Stimulated activated CD8-positive, alpha-beta memory T cell treated with anti-CD3 and anti-CD28 coated beads, Interleukin-2, amount 100 ng/mL, for 1 hour (primary cell): ENCODE measurements around the gene SLC20A1.
A peak's percentile ranks its signal among the peaks of the same experiment; 100 is the strongest.
"Not testable (repeated sequence)": the region's sequence is repeated elsewhere in the genome, so short reads cannot be mapped to it uniquely, and the experiment has no call there.

ENCODE experiments used
- DNase-seq, 2 donors: peaks; one replicate each; pipeline ENCODE4 v3.0.0-alpha.2; 2020; ENCODE audit warnings: low read depth in 2 of 2

Gene SLC20A1

DNA sequence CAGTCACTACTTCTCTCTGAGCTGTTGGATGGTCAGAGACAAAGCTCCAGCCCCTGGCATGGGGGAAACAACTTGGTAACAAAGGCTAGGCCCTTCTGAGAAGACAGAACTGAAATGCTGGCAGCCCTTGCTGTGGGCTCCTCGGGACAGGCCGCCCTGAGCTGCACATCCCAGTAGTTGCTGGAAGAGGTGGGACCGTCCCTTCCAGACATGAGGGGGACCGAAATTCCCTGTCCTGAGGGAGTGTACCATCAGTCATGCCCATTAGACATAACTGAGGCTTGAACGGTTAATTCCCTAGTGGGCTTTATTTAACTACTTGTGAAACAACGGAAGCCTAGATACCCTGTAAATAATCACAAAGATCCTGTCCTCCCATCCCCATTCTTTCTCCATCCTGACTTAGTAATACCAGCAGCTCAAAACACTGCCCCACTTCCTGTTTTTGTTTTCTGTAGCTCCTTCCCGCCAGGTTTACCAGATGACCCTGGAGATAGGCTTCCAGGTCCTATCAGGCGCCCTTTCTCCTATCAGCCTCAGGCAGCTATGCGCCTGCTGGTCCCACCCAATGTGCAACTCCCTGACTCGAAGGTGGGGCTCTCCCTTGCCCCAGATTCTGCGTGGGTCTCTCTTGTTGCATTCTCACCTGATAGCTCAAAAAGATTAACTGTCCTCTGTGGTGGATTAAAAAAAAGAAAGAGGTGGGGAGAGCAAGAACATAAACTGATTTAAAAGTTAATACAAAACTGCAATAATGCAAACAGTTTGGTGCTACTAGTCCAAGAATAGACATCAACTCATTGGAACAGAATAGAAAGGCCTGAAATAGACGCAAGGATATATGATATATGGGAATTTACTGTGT lies 38.0 kb downstream of the SLC20A1 start:
- DNase-seq, result no peak

DNA sequence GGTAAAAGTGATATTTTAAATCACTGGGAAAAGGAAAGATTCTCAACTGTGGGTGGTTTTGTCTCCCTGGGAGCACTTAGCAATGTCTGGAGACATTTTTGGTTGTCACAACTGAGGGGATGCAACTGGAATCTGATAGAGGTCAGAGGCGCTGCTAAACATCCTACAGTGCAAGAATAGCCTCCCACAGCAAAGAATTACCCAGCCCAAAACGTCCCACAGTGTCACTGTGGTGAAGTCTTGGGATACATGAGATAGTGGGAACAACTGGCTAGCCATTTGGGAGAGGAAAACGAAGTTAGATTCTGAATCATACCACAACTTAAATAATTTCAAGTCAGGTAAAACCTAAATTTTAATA lies 38.7 kb downstream of the SLC20A1 start:
- no peak for DNase-seq

DNA sequence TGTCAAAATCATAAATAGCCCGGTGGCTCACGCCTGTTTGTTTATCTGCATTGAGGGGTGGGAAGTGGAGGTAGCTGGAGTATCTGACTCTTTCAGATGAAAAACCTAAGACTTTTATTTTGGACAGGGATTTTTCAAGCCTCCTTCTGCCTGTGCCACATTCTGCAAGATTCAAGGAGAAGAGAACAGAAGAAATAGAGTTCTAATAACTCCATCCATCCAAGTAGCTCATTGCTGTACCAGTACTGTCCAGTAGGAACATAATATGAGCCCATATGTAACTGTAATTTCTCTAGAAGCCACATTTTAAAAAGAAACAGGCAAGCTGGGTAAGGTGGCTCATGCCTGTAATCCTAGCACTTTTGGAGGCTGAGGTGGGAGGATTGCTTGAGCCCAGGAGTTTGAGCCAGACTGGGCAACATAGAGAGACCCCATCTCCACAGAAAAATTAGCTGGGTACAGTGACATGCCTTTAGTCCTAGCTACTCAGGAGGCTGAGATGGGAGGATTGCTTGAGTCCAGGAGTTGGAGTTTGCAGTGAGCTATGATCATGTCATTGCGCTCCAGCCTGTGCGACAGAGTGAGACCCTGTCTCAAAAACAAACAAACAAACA lies 39.6 kb downstream of the SLC20A1 start:
- no peak for DNase-seq

DNA sequence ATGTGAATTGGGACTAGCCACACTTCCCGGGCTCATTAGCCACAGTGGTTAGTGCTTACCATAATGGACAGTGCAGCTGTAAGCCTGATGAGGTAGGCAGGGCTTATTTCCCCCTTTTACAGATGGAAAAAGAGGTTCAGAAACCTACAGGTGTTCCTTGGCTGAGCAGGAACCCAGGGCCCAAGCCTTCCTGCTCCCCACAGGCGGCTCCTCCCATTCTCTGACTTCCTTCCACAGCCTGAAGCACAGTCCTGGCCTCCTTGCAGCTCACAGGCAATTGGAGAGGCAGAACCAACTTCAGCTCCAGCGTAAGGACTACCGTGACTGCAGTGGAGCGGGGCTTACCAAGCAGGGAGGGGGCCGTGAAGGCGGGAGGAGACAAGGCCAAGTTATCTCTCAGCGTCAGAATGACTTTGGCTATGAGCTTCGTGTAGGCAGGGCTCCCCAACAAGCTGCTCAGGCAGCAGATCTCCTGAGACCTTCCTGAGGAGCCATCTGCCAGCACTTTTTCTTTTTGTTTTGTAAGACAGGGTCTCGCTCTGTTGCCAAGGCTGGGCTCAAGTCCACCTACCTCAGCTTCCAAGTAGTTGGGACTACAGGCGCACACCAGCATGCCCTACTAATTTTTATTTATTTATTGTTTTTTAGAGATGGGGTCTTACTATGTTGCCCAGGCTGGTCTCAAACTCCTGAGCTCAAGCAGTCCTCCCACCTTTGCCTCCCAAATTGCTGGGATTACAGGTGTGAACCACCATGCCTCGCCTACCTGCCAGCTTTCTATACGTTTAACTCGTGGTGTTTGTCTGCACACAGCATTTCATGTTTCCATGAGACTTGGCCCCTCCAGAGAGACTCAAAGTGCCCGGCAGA lies 40.8 kb downstream of the SLC20A1 start:
- no peak for DNase-seq

DNA sequence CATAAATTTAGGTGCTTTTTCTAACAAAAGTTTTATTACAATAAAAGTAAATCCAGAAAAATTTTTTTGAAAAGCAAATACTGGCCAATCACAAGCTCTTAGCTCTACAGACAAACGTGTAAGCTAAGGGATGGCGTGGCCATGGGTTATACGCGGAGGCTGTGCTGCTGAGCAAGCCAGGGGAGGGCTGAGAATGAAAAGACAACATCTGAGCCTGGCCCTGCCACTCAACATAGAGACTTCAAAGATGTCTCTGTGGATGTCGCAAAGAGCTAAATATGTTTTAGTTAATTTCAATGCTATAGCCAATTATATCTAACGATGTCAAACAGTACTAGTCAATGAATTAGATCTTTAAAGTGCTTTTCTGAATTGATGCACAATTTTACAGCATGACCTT lies 41.8 kb downstream of the SLC20A1 start:
- no peak for DNase-seq

DNA sequence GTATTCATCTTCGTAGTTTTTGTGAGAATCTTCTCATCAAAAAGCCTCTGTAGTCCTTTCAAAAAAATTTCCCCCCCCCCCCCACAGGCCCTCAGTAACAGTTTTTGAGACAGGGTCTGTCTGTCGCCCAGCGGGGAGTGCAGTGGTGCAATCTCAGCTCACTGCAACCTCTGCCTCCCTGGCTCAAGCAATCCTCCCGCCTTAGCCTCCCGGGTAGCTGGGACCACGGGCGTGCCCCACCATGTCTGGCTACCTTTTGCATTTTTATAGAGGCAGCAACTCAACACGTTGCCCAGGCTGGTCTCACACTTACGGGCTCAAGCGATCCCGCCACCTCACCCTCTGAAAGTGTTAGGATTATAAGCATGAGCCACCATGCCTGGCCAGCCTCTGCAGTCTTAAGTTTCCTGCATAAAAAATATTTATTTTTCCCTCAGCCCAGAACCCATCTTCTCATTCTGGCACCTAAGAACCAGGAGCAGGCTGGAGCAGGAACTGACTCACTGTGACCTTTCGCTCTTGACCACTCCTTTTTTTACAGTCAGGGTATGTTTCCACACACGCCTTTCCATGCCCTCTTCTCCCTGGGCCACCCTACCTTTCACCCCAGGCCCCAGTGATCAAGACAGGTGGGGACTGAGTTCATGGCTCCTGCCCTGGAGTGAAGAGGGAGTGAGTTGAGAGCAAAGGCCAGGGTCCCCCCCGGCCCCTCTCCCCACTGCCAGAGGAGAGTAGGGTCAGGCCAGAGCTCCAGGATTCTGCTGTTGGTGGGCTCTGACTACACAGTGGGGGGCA lies 42.5 kb downstream of the SLC20A1 start:
- DNase-seq, result no peak

DNA sequence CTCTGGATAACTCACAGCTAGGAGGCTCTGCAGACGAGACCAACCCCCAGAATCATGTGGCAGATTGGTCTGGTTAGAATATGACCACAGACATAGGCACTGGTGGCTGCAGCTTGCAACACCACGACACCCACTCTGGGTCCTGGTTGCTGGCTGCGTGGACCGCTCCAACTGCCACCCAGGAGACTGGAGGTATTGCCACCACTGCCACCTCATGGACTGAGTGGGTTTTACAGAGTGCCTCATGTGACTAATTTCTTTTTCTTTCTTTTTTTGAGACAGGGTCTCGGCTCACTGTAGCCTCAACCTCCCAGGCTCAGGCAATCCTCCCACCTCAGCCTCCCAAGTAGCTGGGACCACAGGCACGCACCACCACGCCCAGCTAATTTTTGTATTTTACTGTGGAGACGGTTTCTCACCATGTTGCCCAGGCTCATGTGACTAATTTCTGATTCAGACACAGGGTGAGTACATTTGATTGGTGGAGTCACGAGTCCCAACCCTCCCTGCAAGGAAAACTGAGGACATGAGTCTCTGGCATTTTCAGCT lies 45.2 kb downstream of the SLC20A1 start:
- peak; percentile 37 to 47 for DNase-seq

DNA sequence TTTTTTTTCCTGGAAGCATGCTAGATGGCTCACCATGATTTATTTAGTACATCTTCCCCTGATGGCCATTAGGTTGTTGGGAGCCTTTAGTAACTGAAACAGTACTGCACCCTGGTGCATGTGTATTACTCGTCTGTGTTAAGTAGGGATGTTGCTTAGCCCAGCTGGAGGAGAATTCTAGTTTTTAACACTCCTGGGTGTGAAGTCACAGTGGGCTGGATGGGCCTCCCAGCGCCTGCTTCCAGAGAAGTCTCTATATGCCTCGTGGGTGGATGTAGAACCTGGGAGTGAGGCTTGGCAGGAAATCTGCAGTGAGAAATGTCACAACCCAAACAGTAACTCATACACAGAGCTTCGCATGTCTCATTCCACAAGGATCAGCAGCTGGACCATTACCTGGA lies 46.1 kb downstream of the SLC20A1 start:
- no peak for DNase-seq

DNA sequence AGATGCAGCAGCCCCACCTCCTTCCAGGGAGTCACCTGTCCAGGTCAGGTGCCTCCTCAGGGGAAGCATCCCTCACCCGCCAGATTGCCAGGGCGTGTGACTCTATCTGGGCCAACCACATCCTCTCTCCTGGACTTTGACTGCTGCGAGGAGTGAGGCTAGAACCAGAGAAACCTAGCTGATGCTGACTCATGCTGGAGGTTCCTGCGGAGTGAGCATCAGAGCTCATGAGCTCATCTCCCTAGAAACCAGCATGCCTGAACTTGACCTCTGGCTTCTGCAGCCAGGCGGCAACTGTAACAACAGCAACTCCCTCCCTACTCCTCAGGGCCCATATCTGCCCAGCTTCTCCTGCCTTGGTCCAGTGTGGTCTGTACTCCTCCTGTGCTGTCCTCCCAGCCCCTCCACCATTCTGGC lies 46.8 kb downstream of the SLC20A1 start:
- DNase-seq, result peak in 1 of 2 donors; percentile 24

DNA sequence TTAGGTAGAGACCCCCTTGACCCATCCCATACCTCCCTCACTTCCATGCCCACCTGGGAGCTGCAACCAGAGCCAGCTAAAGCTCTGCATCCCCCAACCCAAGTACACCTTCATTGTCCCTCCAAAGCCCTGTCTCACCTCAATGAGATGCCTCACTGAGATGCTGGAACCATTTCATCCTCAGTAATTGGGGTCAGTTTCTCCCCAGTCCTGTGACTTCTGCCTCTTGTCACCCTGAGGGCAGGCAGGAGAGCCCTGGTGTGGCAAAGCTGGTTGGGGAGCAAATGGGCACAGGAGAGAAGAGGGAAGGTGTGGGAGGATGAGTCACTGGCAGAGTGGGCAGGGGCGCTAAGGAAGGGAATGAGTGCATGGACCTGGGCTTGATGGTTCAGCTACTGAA lies 47.2 kb downstream of the SLC20A1 start:
- DNase-seq, result no peak

DNA sequence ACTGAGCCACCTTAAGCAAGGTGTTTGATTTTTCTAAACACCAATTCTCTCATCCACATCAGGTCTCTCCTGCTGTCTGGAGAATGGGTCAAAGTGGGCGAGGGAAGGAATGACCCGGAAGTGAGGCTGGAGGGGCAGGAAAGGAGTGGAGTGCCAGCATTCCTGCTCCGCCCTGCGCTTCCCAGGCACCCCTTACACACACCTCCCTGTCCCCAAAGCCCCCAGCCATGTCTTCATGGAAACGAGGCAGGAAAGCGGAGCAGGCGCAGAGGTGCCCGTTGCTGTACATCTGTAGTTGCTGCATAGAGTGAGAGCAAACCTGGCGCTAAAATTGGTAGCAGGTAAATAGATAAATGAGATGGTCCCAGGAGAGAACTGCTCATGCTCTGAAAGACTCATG lies 47.9 kb downstream of the SLC20A1 start:
- no peak for DNase-seq

DNA sequence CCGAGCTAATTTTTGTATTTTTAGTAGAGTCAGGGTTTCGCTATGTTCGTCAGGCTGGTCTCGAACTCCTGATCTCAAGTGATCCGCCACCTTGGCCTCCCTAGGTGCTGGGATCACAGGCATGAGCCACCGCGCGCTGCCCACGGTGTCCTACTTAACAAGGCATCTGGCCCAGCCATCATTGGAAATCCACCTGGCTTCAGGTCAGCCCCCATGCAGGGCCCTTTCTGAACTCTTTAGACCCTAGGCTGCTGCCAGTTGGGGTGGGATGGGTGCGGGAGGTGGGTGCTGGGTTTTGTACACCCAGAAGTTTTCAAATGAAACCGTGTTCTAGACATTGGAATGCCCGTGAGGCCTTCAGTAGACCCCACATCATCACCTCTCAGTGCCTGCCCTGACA lies 48.4 kb downstream of the SLC20A1 start:
- DNase-seq, result no peak

DNA sequence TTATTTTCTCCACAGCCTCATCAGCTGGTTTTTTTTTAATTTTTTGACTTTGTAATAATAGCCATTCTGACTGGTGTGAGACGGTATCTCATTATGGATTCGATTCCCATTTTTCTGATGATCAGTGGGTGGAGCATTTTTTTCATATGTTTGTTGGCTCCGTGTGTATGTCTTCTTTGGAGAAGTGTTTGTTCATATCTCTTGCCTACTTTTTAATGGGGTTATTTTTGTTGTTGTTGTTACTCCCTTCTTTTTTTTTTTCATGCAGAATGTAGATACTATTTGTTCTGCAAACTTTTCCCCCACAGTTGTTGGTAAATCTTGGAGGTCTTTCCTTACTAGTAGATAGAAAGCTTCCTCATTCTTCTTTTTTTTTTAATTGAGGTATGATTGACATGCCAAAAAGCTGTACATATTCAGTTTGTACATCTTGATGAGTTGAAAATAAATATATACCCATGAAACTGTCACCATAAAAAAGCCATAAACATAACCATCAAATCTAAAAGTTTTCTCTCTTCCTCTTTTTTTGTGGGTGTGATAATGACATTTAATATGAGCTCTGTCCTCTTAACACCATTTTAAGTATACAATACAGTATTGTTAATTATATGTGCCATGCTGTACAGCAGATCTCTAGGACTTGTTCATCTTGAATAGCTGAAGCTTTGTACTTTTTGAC lies 53.2 kb downstream of the SLC20A1 start:
- DNase-seq, result no peak

DNA sequence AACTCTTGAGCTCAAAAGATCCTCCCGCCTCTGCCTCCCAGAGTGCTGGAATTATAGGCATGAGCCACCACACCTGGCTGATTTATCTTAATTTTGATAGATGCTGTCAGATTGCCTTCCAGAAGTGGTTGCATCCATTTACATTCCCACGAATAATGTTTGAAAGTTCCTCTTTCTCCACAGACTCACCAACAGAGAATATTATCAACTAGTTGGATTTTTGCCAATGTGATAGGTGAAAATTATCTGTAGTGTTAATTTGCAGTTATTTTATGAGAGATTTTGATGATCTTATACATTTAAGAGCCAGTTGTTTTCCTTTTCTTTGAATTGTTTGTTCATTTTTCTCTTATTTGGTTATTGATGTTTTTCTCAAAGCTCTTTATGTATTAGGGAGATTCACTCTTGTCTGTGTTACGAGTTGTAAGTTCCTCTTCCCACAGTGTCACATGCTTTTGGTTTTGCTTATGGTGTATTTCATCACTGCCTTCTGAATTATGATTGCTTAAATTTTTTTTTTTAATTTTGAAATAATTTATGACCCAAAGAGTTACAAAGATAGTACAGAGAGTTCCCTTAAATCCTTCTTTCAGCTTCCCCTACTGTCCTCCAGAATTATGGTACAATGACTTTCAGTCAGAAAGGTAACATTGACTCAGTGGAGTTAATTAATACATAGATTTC lies 54.4 kb downstream of the SLC20A1 start:
- DNase-seq, result no peak

DNA sequence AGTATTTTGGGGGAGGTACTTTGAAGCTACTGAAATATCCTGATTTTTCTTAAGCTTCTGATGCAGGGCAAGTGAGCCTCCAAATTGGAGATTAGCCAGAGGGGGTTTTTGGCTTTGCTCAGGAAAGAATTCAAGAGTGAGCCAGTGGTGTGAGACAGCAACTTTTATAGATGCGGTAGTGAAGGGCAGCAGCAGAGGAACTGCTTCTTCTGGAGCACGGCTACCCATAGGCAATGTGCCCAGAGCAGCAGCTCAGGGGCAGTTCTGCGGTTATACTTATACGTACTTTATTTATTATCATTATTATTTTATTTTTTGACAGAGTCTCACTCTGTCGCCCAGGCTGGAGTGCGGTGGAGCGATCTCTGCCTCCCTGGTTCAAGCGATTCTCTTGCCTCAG lies 55.3 kb downstream of the SLC20A1 start:
- no peak for DNase-seq

DNA sequence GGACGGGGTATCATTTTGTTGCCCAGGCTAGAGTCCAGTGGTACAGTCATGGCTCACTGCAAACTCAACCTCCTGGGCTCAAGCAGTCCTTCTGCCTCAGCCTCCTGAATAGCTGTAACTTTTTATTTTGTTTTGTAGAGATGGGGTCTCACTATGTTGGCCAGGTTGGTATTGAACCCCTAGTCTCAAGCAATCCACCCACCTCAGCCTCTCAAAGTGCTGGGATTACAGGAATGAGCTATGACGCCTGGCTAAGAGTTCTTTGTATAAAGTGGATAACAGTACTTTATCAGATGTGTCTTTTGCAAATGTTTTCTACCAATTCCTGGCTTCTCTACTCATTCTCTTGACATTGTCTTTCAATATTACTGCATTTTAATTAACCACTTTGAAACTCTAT lies 57.9 kb downstream of the SLC20A1 start:
- DNase-seq, result no peak

DNA sequence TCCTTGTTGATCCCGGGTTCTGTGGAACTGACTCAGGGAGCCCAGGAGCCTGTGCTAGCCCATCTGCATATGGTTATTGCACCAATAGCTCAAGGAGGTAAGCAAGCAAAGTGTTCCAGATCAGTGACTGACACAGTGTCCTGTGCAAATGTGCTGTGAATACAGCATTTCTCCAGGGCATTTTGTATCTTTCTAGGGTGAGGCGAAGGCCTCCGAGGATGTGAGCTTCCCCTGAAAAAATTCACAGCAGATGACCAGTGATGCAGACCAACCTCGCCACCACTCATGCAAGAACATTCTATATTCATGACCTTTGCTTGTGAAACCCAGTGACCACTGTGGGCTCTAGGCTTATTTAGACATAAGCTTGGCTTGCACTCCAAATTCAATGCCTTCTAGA lies 59.8 kb downstream of the SLC20A1 start:
- no peak for DNase-seq

DNA sequence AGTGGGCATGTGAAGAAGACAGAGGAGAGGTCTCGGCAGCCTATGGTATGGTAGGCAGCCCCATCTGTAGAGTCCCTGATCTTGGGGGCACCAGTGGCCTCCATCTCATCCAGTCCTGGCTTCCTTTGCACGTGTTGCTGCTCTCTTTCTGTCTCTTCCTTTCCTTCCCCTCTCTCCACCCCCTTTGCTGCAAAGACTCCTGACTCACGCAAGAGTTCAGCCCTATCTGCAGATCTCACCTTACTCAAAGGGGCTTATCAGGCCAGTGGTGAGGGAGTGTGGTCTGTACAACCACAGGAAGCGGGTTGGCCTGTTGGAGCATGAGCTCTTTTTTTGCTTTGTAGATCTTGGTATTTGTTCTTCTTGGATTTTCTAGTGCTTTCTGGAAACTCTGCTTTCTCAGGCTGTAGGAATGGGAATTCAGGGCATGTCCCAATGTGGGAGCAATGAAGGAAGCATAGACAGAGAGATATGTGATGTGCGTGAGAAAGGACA lies 60.5 kb downstream of the SLC20A1 start:
- peak in 1 of 2 donors; percentile 37 for DNase-seq

DNA sequence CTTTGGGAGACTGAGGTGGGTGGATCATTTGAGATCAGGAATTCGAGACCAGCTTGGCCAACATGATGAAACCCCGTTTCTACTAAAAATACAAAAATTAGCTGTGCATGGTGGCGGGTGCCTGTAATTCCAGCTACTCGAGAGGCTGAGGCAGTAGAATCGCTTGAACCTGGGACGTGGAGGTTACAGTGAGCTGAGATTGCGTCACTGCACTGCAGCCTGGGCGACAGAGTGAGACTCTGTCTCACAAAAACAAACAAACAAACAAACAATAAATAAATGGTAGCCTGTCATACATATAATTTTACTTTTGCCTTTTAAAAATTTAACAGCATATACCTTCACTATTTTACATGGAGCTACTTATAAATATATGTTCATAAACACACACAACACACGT lies 61.2 kb downstream of the SLC20A1 start:
- DNase-seq, result not testable (repeated sequence)

DNA sequence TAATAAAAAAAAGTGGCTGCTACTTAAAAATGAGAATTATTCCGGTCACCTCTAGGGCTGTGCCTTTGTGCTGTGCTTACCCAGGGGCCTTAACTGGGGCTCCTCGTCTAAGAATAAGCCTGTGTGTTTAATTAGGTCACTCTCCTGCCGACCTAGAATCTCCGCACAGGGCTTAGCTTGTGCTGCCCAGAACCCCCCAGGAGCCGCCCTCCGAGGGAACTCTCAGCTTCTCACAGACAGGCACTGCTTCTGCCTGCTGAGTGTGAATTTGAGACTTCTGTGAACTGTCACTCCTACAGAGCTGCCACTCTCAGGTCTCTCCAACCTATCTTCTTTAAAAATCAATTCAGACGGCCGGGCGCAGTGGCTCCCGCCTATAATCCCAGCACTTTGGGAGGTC lies 63.2 kb downstream of the SLC20A1 start:
- DNase-seq, result no peak
